CD4-positive, alpha-beta T cell treated with Interleukin-15 for 4 hours (primary cell): ENCODE data around the gene CSK.

ENCODE experiments used
- DNase-seq: peaks from one replicate; pipeline ENCODE4 v3.0.0-alpha.2; 2020; ENCODE audit warnings: low spot score

Gene CSK

DNA sequence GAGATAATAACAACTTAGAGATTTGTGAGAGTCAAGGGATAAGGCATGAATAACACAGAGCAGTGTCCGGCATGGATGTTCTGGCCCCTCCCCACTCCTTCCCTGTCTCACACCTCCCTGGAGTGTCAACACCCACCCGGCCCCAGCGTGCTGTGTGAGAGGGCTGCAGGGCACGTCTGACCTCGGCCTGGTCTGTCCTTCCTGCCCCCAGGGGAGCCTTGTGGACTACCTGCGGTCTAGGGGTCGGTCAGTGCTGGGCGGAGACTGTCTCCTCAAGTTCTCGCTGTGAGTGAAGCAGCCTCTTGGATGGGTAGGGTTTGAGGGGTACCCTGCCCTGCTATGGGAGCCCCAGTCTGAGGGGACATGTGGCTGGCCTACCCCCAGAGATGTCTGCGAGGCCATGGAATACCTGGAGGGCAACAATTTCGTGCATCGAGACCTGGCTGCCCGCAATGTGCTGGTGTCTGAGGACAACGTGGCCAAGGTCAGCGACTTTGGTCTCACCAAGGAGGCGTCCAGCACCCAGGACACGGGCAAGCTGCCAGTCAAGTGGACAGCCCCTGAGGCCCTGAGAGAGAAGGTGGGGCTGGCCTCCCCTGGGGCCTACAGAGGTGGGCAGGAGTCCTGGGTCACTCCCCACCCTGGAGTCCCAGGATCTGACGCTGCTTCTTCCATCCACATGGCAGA, 19.6 kb downstream of the CSK start:
- DNase-seq = no peak

- no peak for DNase-seq
Observed at GRCh38 chr15:74802290-74802689, 20.4 kb downstream of the CSK start.

DNA sequence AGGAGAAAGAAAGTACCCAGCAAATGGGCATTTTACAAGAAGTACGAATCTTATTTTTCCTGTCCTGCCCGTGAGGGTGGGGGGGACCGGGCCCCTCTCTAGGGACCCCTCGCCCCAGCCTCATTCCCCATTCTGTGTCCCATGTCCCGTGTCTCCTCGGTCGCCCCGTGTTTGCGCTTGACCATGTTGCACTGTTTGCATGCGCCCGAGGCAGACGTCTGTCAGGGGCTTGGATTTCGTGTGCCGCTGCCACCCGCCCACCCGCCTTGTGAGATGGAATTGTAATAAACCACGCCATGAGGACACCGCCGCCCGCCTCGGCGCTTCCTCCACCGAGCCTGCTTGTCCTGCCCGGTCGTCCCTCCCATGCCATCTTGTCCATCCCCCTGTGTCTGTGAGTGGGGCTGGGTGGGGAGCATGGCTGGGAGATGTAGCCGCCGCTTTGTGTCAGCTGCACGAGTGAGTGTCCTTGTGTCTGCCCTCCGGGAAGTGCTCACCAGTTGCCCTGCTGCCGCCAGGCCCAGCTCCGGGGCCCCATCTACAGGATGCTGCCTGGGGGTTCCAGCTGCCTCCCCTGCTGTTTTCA, 21.1 kb downstream of the CSK start:
- no peak for DNase-seq

- DNase-seq = no peak
Observed at GRCh38 chr15:74804935-74805334, 23.1 kb downstream of the CSK start.

- DNase-seq = no peak
Observed at GRCh38 chr15:74807282-74807681, 25.4 kb downstream of the CSK start.

GRCh38 chr15:74808078-74808839, 26.4 kb downstream of the CSK start:
- DNase-seq = no peak

DNA sequence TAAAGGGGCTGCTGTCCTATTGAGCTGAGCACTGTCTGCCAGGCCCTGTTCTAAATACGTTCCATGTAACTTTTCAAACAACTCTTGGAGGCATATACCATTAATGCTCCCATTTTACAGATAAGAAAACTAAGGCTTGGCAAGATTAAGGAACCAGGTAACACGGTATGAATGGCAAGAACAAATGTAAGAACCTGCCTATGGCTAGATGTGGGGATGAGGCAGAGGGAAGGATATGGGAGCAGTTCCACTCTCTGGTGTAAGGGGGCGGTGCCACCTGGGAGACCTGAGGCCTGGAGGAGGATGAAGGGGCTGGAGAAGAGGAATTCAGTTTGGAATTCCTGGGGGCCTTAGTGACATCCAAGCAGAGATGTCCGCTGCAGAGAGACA, 27.0 kb downstream of the CSK start:
- DNase-seq = no peak

DNA sequence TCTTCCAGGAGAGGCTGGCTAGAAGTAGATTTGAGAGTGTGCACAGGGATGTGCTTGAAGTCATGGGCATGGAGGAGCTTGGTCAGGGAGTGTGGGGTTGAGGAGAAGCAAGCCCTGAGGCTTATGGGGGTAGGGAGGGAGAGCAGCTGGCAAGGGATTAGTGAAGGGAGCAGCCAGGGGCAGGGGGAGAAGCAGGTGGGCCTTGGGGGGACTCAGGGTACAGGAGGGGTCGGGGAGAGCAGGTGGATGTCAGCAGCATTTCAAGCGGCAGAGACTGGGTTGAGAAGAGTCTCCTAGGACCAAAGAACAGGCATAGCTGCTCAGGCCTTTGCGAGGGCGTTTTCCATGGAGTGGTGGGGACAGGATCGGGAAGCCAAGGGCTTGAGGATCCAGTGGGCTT, 27.4 kb downstream of the CSK start:
- DNase-seq = no peak

DNA sequence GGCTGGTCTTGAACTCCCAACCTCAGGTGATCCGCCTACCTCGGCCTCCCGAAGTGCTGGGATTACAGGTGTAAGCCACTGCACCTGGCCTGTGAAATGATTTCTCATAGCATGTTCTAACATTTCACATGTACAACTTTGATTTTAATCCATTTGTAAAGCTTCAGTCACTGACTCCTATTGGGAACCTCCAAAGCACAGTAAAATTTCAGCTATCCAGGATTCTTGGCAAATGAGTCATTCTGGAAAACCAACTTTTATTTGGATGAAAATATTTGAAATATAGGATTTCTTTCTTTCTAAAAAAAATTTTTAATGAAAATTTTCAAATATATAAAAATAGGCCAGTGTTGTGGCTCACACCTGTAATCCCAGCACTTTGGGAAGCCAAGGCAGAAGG, 28.1 kb downstream of the CSK start:
- DNase-seq = no peak

DNA sequence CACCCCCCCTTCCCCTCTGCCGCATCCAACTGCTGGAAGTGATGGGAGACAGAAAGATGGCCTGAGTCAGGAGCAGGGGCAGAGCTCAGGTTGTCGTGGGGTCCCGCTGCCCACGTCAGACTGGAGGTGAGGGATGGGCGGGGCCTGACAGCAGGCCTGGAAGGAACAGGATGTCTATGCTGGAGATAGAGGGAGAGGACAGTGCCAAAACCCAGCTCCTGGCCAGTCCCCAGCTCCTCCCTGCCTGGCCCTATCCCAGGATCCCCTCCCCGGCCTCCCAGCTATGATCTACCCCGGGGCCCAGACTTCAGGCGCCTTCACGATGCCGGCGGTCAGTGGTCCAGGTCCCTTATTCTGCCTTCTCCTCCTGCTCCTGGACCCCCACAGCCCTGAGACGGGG, 30.7 kb downstream of the CSK start, which contains the start of gene LMAN1L:
Gene LMAN1L, plus strand, starts transcription at position 303 of the 400 bp plus-strand sequence. Its CDS starts 20 bp downstream, at position 323.
- no peak for DNase-seq

DNA sequence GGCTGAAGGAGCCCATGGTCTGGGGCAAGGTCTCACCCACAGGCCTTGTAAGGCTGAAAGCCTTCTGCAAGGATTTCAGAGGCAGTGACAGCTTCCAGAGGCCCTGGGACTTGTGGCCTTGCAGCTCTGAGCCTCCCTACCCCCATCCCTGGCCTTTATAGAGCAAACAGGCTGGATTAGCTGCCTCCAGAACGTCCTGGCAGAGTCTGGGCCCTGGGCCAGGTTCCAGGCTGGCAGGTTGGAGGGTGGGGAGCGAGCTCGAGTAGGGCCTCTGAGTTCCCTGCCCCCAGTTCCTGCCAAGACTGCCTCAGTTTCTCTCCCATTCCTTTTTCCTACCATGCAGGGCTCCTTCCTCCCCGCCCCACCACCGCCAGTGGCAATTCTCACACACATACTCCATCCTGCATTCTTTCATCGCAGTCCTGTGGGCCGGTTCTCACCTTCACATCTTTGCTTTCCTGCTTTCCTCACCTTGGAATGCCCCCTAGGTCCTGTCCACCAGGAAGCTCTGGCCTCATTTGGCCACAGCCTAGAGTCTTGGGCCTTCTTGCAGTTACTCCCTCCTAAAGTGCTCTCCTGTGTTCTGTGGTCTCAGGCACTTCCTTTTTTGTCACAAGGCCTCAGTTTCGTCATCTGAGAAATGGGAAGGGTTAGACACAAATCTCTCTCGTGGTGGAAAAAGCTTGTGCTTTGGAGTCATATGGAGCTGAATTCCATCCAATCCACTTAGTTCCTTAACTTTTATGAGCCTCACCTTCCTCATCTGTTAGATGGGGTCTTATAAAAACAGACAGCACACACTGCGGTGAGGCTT, 33.4 kb downstream of the CSK start:
- no peak for DNase-seq

DNA sequence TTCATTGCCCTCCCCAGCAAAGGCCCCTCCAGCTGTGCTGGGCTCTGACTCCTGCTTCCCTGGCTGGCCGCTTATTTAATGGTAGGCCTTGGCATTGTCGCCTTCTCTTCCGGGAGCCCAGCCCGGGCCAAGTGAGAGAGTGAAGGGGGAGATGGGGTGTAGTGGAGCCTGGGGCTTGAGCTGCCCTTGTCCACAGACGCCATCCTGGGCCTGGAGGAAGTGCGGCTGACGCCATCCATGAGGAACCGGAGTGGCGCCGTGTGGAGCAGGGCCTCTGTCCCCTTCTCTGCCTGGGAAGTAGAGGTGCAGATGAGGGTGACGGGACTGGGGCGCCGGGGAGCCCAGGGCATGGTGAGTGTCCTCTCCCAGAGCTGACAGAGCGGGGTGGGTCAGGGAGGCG, 34.1 kb downstream of the CSK start:
- no peak for DNase-seq

DNA sequence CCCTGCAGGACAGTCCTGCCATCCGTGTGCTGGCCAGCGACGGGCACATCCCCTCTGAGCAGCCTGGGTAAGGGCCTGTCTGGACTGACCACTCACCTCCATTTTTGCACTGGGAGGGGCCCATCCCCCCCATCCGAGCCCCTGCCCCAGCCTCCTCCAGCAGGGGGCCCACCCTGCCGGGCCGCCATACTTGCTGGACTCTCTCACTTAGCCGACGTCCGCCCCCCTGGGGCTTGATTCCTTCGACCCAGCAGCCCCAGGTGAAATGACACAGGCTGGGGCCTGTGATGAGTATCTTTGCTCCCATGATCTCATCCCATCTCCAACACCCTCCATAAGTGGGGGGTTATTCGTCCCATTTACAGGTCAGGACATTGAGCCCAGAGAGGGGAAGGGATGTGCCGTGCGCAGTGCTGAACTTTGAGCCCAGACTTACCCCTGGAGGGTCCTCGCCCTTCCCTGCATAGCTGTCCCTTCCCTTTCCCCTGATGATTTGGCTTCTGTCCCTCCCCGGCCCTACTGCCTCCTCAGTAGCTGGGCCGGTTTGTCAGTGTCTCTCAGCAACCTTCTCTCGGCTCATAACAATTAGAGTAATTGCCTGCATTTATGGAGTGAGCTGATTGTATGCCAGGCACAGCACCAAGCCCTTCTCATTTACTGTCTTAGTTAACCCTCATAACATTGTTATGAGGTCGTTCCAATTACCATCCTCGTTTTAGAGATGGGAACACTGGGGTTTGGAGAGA, 34.9 kb downstream of the CSK start:
- DNase-seq = no peak

- no peak for DNase-seq
Observed at GRCh38 chr15:74817370-74817737, 35.5 kb downstream of the CSK start.

- no peak for DNase-seq
Observed at GRCh38 chr15:74820056-74820455, 38.2 kb downstream of the CSK start.

DNA sequence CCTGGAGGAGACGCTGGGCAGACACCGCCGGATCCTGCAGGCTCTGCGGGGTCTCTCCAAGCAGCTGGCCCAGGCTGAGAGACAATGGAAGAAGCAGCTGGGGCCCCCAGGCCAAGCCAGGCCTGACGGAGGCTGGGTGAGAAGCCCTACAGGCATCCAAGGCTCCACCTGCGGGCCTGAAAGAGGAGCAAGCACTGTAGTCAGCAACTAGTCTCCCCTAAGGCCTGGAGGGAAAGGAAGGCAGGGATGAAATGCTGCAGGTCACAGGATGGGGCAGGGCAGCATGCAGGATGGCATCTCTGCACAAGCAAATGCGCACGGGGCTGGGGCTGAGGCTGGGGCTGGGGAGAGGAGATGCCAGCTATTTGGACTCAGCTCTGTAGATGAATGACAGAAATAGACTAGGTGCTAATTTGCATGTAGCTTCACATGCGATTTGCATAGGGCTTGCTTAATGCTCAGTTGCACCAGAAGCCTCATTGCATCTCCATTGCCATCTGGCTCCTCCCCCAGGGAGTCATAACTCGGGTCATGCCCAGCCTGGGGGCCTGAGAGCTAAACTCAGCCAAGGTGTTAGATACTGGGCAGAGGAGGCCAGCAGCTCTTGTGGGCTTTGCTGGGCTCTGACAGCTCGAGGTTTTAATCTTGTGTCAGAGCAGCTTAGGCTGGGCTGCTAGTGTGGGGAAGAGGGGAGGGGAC, 39.4 kb downstream of the CSK start:
- no peak for DNase-seq

DNA sequence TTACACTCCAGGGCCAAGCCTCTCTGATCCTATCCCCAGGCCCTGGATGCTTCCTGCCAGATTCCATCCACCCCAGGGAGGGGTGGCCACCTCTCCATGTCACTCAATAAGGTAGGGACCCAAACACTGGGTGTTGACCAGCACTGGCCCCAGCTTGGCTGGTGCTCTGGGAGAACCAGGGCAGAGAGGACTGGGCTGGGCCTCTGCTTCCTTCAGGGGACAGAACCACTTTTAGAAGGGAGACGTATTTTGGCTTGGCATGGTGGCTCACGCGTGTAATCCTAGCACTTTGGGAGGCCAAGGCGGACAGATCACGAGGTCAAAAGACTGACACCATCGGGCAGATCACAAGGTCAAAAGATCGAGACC, 39.9 kb downstream of the CSK start:
- no peak for DNase-seq

DNA sequence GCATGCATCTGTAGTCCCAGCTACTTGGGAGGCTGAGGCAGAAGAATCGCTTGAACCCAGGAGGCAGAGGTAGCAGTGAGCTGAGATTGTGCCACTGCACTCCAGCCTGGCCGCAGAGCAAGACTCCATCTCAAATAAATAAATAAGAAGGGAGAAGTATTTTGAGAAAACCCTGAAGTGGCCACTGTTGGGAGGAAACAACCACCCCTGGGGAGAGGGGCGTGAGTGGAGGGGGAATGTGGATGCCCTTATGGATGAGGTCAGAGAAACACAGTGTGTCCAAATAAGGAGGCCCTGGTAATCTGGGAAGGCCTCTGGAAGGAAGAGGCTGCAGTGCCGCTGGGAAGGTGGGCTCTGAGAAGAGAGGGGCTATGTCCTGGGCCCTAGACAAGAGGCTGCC, 40.4 kb downstream of the CSK start:
- DNase-seq = no peak

DNA sequence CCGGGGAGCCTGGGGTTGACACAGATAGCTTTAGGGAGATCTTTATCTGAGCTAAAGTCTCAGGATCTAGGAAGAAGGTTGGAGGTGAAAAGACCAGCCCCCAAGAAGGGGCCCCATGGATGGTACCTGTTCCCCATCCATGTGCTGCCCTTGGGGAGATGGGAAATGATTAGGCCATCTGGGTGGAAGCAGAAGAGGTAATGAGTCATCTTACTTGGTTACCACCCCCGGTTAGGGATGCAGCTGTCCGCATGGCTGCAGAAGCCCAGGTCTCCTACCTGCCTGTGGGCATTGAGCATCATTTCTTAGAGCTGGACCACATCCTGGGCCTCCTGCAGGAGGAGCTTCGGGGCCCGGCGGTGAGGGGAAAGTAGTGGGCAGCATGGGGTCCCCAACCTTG, 41.4 kb downstream of the CSK start:
- DNase-seq = no peak

DNA sequence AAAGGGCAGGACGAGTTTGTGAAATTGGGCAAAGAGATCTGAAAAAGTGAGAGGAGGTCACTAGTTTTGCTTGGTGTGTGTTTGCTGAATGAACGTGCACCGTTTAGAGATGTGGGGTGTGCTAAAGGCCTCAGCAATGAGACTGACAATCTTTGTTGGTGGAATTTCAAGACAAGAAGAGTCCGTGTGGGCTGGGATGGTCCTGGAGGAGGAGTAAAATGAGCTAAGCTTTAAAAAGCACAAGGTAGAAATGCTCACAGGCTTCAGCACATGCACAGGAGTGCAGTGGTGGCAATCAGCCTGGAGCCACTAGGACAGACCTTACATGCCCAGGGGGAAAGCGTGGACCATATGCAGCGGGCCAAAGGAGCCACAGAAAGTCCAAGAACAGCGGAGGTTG, 43.1 kb downstream of the CSK start:
- DNase-seq = no peak

DNA sequence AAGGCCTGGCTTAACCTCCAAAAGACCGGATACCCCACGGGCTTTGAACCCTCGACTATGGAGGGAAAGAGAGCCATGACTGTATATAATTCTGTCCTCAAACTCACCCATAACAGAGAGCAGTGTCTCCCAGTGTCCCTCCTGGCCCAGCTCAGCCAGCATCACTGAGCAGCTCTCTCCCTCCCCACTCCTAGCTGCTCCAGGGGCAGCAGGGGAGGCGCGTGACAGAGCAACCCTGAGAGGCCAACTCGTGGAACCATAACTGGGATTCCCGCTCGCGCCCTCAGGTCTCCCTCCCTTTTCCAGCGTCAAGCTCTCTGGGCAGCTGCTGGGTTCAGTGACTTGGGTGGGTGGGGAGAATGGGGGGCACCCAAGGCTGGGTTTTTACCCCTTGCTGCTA, 44.0 kb downstream of the CSK start:
- no peak for DNase-seq
